ENCODE results near the gene CEP170B.
"Not testable (repeated sequence)": the region's sequence is repeated elsewhere in the genome, so short reads cannot be mapped to it uniquely, and the experiment has no call there.

Gene CEP170B

GRCh38 chr14:104878582-104878981 lies 13.5 kb downstream of the CEP170B start:
- DNase-seq (ENCODE audit: low read depth in 2 of 2), result no peak

- no peak for DNase-seq (ENCODE audit: low read depth in 2 of 2)
Measured at GRCh38 chr14:104879201-104879982, 14.3 kb downstream of the CEP170B start.

- DNase-seq (ENCODE audit: low read depth in 2 of 2), result no peak
Measured at GRCh38 chr14:104879983-104880565, 15.0 kb downstream of the CEP170B start.

- no peak for DNase-seq (ENCODE audit: low read depth in 2 of 2)
Measured at GRCh38 chr14:104880584-104881210, 15.6 kb downstream of the CEP170B start.

GRCh38 chr14:104881369-104881979 lies 16.4 kb downstream of the CEP170B start:
- DNase-seq (ENCODE audit: low read depth in 2 of 2), result no peak

- DNase-seq (ENCODE audit: low read depth in 2 of 2), result no peak
Measured at GRCh38 chr14:104882325-104882973, 17.4 kb downstream of the CEP170B start.

- no peak for DNase-seq (ENCODE audit: low read depth in 2 of 2)
Measured at GRCh38 chr14:104882991-104883660, 18.1 kb downstream of the CEP170B start.

- no peak for DNase-seq (ENCODE audit: low read depth in 2 of 2)
Measured at GRCh38 chr14:104883681-104884361, 18.8 kb downstream of the CEP170B start.

- DNase-seq (ENCODE audit: low read depth in 2 of 2), result not testable (repeated sequence)
Measured at GRCh38 chr14:104884381-104884780, 19.3 kb downstream of the CEP170B start.

- no peak for DNase-seq (ENCODE audit: low read depth in 2 of 2)
Measured at GRCh38 chr14:104885031-104885972, 20.2 kb downstream of the CEP170B start.

GRCh38 chr14:104885973-104886689 lies 21.1 kb downstream of the CEP170B start:
- DNase-seq (ENCODE audit: low read depth in 2 of 2), result no peak

- DNase-seq (ENCODE audit: low read depth in 2 of 2), result no peak
Measured at GRCh38 chr14:104886690-104887622, 21.9 kb downstream of the CEP170B start.

- DNase-seq (ENCODE audit: low read depth in 2 of 2), result no peak
Measured at GRCh38 chr14:104887623-104888488, 22.8 kb downstream of the CEP170B start.

GRCh38 chr14:104888489-104889374 lies 23.7 kb downstream of the CEP170B start:
- no peak for DNase-seq (ENCODE audit: low read depth in 2 of 2)

GRCh38 chr14:104889375-104889757 lies 24.3 kb downstream of the CEP170B start:
- DNase-seq (ENCODE audit: low read depth in 2 of 2), result no peak

GRCh38 chr14:104890292-104890691 lies 25.2 kb downstream of the CEP170B start:
- not testable (repeated sequence) for DNase-seq (ENCODE audit: low read depth in 2 of 2)

All from activated CD8-positive, alpha-beta memory T cell treated with anti-CD3 and anti-CD28 coated beads for 4 hours (primary cell).